Skeletal muscle cell (primary cell): ENCODE results near the gene ZNF74.
"Not testable (repeated sequence)": the region's sequence is repeated elsewhere in the genome, so short reads cannot be mapped to it uniquely, and the experiment has no call there.

Experiments
- DNase-seq: peaks from one replicate; pipeline ENCODE4 v3.0.0-alpha.2; 2010; ENCODE audit warnings: low read depth
- H3K4me3 ChIP-seq: 2 replicates; pipeline ENCODE4 v1.5.1; 2011; ENCODE audit warnings: low read depth, mild to moderate bottlenecking, control low read depth, low read length, moderate library complexity

The ZNF74 gene

GRCh38 chr22:20393705-20394476 is at the start of gene ZNF74:
TSS of gene ZNF74 (plus strand) at chr22:20394151. CDS start at chr22:20394629, 478 bp downstream.
- peak within 1 kb of the TSS; percentile 81 for H3K4me3 ChIP-seq
- peak; percentile 77 for DNase-seq

- not testable (repeated sequence) for DNase-seq, H3K4me3 ChIP-seq
Measured at GRCh38 chr22:20346553-20346952, 47.4 kb upstream of the ZNF74 start.

GRCh38 chr22:20352536-20352935 is 41.4 kb upstream of the ZNF74 start:
- H3K4me3 ChIP-seq, DNase-seq: not testable (repeated sequence)

- no peak for DNase-seq
- no peak overlapping the region for H3K4me3 ChIP-seq
Measured at GRCh38 chr22:20354238-20354975, 39.5 kb upstream of the ZNF74 start.

- not testable (repeated sequence) for H3K4me3 ChIP-seq, DNase-seq
Measured at GRCh38 chr22:20355939-20356636, 37.9 kb upstream of the ZNF74 start.

GRCh38 chr22:20356906-20357305 is 37.0 kb upstream of the ZNF74 start:
- DNase-seq, H3K4me3 ChIP-seq: not testable (repeated sequence)

GRCh38 chr22:20357967-20358366 is 36.0 kb upstream of the ZNF74 start:
- DNase-seq, H3K4me3 ChIP-seq: not testable (repeated sequence)

- DNase-seq, result not testable (repeated sequence)
Measured at GRCh38 chr22:20358503-20359239, 35.3 kb upstream of the ZNF74 start.

GRCh38 chr22:20360261-20360660 is 33.7 kb upstream of the ZNF74 start:
- H3K4me3 ChIP-seq, DNase-seq: not testable (repeated sequence)

More at GRCh38 chr22:20358503-20359239, 35.3 kb upstream of the ZNF74 start:
- not testable (repeated sequence) for H3K4me3 ChIP-seq

GRCh38 chr22:20360866-20361751 is 32.8 kb upstream of the ZNF74 start:
- H3K4me3 ChIP-seq, DNase-seq: not testable (repeated sequence)

- not testable (repeated sequence) for DNase-seq, H3K4me3 ChIP-seq
Measured at GRCh38 chr22:20361752-20362229, 32.2 kb upstream of the ZNF74 start.

- H3K4me3 ChIP-seq, DNase-seq: not testable (repeated sequence)
Measured at GRCh38 chr22:20362403-20362802, 31.5 kb upstream of the ZNF74 start.

GRCh38 chr22:20364335-20365260 is 29.4 kb upstream of the ZNF74 start:
- H3K4me3 ChIP-seq, DNase-seq: not testable (repeated sequence)

- not testable (repeated sequence) for DNase-seq, H3K4me3 ChIP-seq
Measured at GRCh38 chr22:20366841-20367240, 27.1 kb upstream of the ZNF74 start.

GRCh38 chr22:20368875-20369274 is 25.1 kb upstream of the ZNF74 start:
- DNase-seq, H3K4me3 ChIP-seq: not testable (repeated sequence)

- not testable (repeated sequence) for H3K4me3 ChIP-seq, DNase-seq
Measured at GRCh38 chr22:20371687-20372086, 22.3 kb upstream of the ZNF74 start.

- H3K4me3 ChIP-seq, DNase-seq: not testable (repeated sequence)
Measured at GRCh38 chr22:20372406-20372854, 21.5 kb upstream of the ZNF74 start.
